GM21737 (cell line): ENCODE results near the gene ACOT13.
"Not testable (repeated sequence)": the region's sequence is repeated elsewhere in the genome, so short reads cannot be mapped to it uniquely, and the experiment has no call there.

ENCODE experiments used
- ATAC-seq: cut with Tn5 transposase; IDR thresholded peaks from one replicate; pipeline ENCODE4 v1.9.1; 2021; ENCODE audit warnings: mild to moderate bottlenecking, moderate library complexity; ENCODE audit not compliant: unreplicated experiment

The ACOT13 gene

GRCh38 chr6:24720604-24721460 is 54.0 kb downstream of the ACOT13 start:
- peak; percentile 79 for ATAC-seq

DNA sequence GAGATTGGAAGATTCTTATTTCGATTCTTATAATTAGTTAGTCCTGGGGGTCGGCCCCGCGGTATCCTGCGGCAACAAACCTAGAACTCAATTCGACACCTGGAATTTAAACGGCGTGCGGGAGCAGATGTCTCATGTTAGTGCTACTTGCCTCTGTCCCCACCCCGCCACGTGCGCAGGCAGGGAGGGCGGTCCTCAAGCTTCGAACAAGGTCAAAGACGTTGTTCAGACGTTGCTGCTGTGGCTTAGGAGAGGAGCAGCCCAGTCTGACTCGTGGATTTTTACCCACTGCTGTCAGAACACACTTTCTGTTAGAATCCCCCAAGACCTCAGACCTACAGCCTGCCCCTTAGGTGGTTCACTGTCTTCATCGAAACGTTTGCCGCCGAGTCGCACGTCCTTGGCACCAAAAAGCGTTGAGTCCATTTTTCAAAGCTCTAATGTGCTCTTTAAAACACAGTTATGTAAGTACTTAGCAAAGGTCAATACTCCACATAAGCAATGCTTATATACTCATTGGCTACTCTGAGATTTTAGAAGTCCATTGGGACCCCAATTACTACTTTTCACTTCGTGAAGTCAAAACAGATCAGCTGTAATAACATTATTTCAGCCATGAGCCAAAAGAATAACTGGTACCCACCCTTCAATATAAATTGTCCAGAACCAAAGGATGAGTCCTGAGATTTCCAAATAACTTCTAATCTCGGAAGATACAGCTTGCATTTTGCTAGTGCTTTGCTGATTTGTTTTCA is 54.8 kb downstream of the ACOT13 start:
- ATAC-seq: peak; percentile 46

DNA sequence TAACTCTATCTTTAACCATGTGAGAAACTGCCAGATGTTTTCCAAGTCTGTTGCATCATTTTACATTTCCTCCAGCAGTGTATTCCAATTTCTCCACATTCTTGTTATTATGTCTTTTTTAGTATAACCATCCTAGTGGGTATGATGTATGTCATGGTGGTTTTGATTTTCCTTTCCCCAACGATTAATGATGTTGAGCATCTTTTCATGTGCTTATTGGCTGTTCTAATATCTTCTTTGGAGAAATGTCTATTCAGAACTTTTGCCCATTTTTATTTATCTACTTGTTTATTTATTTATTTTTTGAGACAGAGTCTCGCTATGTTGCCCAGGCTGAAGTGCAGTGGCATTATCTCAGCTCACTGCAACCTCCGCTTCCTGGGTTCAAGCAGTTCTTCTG is 56.4 kb downstream of the ACOT13 start:
- ATAC-seq: no peak

DNA sequence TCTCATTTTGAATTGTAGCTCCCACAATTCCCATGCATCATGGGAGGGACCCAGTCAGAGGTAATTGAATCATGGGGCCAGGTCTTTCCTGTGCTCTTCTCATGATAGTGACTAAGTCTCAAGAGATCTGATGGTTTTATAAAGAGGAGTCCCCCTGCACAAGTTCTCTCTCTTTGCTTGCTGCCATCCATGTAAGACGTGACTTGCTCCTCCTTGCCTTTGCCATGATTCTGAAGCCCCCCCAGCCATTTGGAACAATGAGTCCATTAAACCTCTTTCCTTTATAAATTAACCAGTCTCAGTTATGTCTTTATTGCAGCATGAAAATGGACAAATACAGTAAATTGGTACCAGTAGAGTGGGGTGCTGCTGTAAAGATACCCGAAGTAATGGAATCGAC is 63.8 kb downstream of the ACOT13 start:
- not testable (repeated sequence) for ATAC-seq

GRCh38 chr6:24731456-24732134 is 64.7 kb downstream of the ACOT13 start:
- not testable (repeated sequence) for ATAC-seq

- ATAC-seq: no peak
Observed at GRCh38 chr6:24734166-24734565, 67.3 kb downstream of the ACOT13 start.

- not testable (repeated sequence) for ATAC-seq
Observed at GRCh38 chr6:24734710-24735109, 67.8 kb downstream of the ACOT13 start.

- ATAC-seq: no peak
Observed at GRCh38 chr6:24738741-24739140, 71.9 kb downstream of the ACOT13 start.

- ATAC-seq: no peak
Observed at GRCh38 chr6:24740861-24741260, 74.0 kb downstream of the ACOT13 start.

- no peak for ATAC-seq
Observed at GRCh38 chr6:24742216-24742738, 75.4 kb downstream of the ACOT13 start.

GRCh38 chr6:24743265-24743943 is 76.5 kb downstream of the ACOT13 start:
- ATAC-seq: peak; percentile 88

DNA sequence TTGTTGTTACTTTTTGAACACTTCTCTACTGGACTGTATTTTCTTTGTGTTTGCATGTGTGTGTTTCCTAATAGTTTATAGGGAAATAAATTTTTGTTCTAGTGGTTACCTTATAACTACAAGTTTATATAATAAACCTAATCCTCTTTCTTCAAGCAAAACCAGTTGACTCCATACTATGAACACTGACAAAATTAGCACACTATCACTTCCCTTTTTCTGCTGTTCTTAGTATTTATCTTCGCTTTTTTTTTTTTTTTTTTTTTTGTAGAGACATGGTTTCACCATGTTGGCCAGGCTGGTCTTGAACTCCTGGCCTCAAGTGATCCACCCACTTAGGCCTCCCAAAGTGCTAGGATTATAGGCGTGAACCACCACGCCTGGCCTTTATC is 77.1 kb downstream of the ACOT13 start:
- no peak for ATAC-seq

GRCh38 chr6:24744911-24745310 is 78.0 kb downstream of the ACOT13 start:
- no peak for ATAC-seq

GRCh38 chr6:24749297-24749696 is 82.4 kb downstream of the ACOT13 start:
- ATAC-seq: no peak

- ATAC-seq: not testable (repeated sequence)
Observed at GRCh38 chr6:24750878-24751277, 84.0 kb downstream of the ACOT13 start.

DNA sequence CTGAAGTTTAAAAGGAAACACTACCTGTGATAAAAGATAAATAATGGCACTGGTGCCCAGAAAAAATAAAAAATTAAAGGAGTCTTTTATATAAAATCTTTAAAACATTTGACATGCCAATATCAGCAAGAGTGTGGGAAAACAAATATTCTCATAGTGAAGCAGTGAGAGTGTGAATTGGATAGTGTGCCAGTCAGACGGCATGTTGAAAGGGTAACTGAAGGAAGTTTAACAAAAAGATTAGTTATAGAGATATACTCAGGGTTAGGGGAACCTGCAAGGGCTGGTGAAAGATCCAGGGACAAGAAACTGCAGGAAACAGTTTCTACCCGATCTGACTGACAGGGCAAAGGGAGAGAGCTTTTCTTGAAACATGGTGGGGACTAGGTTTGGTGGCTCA is 85.6 kb downstream of the ACOT13 start:
- ATAC-seq: no peak

GRCh38 chr6:24752917-24753492 is 86.1 kb downstream of the ACOT13 start:
- ATAC-seq: no peak

- no peak for ATAC-seq
Observed at GRCh38 chr6:24753545-24753944, 86.7 kb downstream of the ACOT13 start.

DNA sequence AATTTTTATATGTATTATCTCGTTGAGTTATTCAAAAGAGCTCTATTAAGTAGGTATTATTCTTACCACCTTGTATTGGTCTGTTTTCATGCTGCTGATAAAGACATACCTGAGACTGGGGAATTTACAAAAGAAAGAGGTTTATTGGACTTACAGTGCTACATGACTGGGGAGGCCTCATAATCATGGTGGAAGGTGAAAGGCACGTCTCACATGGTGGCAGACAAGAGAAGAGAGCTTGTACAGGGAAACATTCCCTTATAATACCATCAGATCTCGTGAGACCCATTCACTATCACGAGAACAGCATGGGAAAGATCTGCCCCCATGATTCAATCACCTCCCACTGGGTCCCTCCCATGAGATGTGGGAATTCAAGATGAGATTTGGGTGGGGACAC is 87.5 kb downstream of the ACOT13 start:
- not testable (repeated sequence) for ATAC-seq
